SU-DHL-6 (cell line): ENCODE results near the gene ABCG4.
"Not testable (repeated sequence)": the region's sequence is repeated elsewhere in the genome, so short reads cannot be mapped to it uniquely, and the experiment has no call there.

ENCODE experiments used
- H2AFZ ChIP-seq: fragments of 200-600 bp; sonication (generic); 2 replicates; pipeline ENCODE4 v1.6.1; 2014; ENCODE audit warnings: low read depth, mild to moderate bottlenecking, moderate library complexity, mixed read lengths, antibody characterized with exemption, low read length; ENCODE audit not compliant: severe bottlenecking
- H3F3A ChIP-seq: fragments of 200-600 bp; shearing (Covaris generic); 2 replicates; pipeline ENCODE4 v1.6.0; 2016; ENCODE audit warnings: antibody characterized with exemption, mild to moderate bottlenecking; ENCODE audit not compliant: insufficient read depth
- H3K27ac ChIP-seq: fragments of 200-600 bp; sonication (generic); 2 replicates; pipeline ENCODE4 v1.5.1; 2016; ENCODE audit warnings: low read depth, mild to moderate bottlenecking, low read length, moderate library complexity, mixed read lengths
- H3K27me3 ChIP-seq: fragments of 200-600 bp; sonication (generic), shearing (Covaris generic); 2 replicates; pipeline ENCODE4 v1.6.0; 2014; ENCODE audit warnings: mild to moderate bottlenecking, low read length
- H3K36me3 ChIP-seq: fragments of 200-600 bp; sonication (generic); 2 replicates; pipeline ENCODE4 v1.6.1; 2014; ENCODE audit warnings: mild to moderate bottlenecking, low read length, mixed read lengths
- H3K4me2 ChIP-seq: fragments of 300-600, 200-600 bp; shearing (Covaris generic), sonication (generic); 2 replicates; pipeline ENCODE4 v1.6.0; 2014; ENCODE audit warnings: low read length, low read depth, mild to moderate bottlenecking; ENCODE audit not compliant: poor library complexity, severe bottlenecking
- H3K4me3 ChIP-seq: fragments of 200-600 bp; sonication (generic); 2 replicates; pipeline ENCODE4 v1.5.1; 2014; ENCODE audit warnings: antibody characterized with exemption, low read length, mild to moderate bottlenecking, mixed read lengths; ENCODE audit not compliant: insufficient read depth, poor library complexity, severe bottlenecking
- H3K79me2 ChIP-seq: fragments of 200-600 bp; sonication (generic); 2 replicates; pipeline ENCODE4 v1.6.1; 2014; ENCODE audit warnings: mild to moderate bottlenecking, low read length, moderate library complexity; ENCODE audit not compliant: insufficient read depth
- H3K9ac ChIP-seq: fragments of 200-600 bp; sonication (generic); 2 replicates; pipeline ENCODE4 v1.7.0; 2014; ENCODE audit warnings: mild to moderate bottlenecking, low read length
- H3K9me2 ChIP-seq: fragments of 200-600 bp; sonication (generic); replicated peaks from 2 replicates; pipeline ENCODE4 v1.6.1; 2014; ENCODE audit warnings: low read length; ENCODE audit not compliant: insufficient read depth
- H3K9me3 ChIP-seq: fragments of 200-600 bp; sonication (generic); 2 replicates; pipeline ENCODE4 v1.6.1; 2014; ENCODE audit warnings: low read length, mixed read lengths; ENCODE audit not compliant: insufficient read depth
- H4K20me1 ChIP-seq: fragments of 200-600 bp; sonication (generic); 2 replicates; pipeline ENCODE4 v1.6.1; 2014; ENCODE audit warnings: low read depth, mild to moderate bottlenecking, antibody characterized with exemption, low read length, moderate library complexity, mixed read lengths
- CTCF ChIP-seq: fragments of 200-600 bp; sonication (generic); IDR thresholded peaks from one replicate; pipeline ENCODE4 v1.5.1; 2017; ENCODE audit warnings: antibody characterized with exemption, mild to moderate bottlenecking, low read length, moderate library complexity; ENCODE audit not compliant: insufficient read depth, poor library complexity, severe bottlenecking
- EZH2phosphoT487 ChIP-seq: fragments of 200-600 bp; sonication (generic), shearing (Covaris generic); conservative IDR thresholded peaks from 2 replicates; pipeline ENCODE4 v1.6.1; 2018; ENCODE audit warnings: mild to moderate bottlenecking, antibody characterized with exemption, low read length, moderate library complexity, mixed read lengths

ABCG4 gene

GRCh38 chr11:119100994-119101758 lies 47.7 kb upstream of the ABCG4 start:
- H4K20me1 ChIP-seq: no peaks in the 10 kb centered on the region
- peaks cover 36% of the 10 kb centered on the region for H3F3A ChIP-seq
- peak overlapping the region; percentile 93 for H3K9ac ChIP-seq
- H3K27ac ChIP-seq: peak overlapping the region; percentile 77
- H3K27me3 ChIP-seq: no peaks in the 10 kb centered on the region
- no peak for TF ChIP-seq CTCF
- TF ChIP-seq EZH2phosphoT487: no peak
- peak overlapping the region; percentile 65 for H2AFZ ChIP-seq
- H3K9me3 ChIP-seq: no peaks in the 10 kb centered on the region
- peaks cover 16% of the 10 kb centered on the region for H3K79me2 ChIP-seq
- H3K4me3 ChIP-seq: peak overlapping the region; percentile 72
- peak overlapping the region; percentile 83 for H3K4me2 ChIP-seq
- H3K36me3 ChIP-seq: peaks cover 12% of the 10 kb centered on the region
- no peaks in the 10 kb centered on the region for H3K9me2 ChIP-seq

GRCh38 chr11:119101759-119102423 lies 47.0 kb upstream of the ABCG4 start, which contains the start of gene DPAGT1:
Gene DPAGT1 (minus strand): TSS chr11:119101853. CDS start chr11:119101655, 198 bp downstream.
- peak within 1 kb of the TSS; percentile 72 for H3K4me3 ChIP-seq
- H3K9me2 ChIP-seq: no peaks in the 10 kb centered on the region
- peak within 1 kb of the TSS; percentile 83 for H3K4me2 ChIP-seq
- peak within 1 kb of the TSS; percentile 77 for H3K27ac ChIP-seq
- H3K27me3 ChIP-seq: no peaks in the 10 kb centered on the region
- H3K9me3 ChIP-seq: no peaks in the 10 kb centered on the region
- peaks cover 7% of the 10 kb centered on the region for H3K36me3 ChIP-seq
- H3K79me2 ChIP-seq: peaks cover 16% of the 10 kb centered on the region
- peak within 1 kb of the TSS; percentile 65 for H2AFZ ChIP-seq
- TF ChIP-seq CTCF (no peak), EZH2phosphoT487 (no peak)
- H4K20me1 ChIP-seq: no peaks in the 10 kb centered on the region
- H3F3A ChIP-seq: peaks cover 29% of the 10 kb centered on the region
- peak within 1 kb of the TSS; percentile 93 for H3K9ac ChIP-seq

GRCh38 chr11:119103161-119103664 lies 45.6 kb upstream of the ABCG4 start:
- not testable (repeated sequence) for H2AFZ ChIP-seq, H4K20me1 ChIP-seq, H3K27me3 ChIP-seq, H3K9me3 ChIP-seq, H3K36me3 ChIP-seq, H3K9me2 ChIP-seq, H3K4me3 ChIP-seq, H3K27ac ChIP-seq
- peaks cover 26% of the 10 kb centered on the region for H3K79me2 ChIP-seq
- H3K4me2 ChIP-seq: peak overlapping the region; percentile 83
- peaks cover 20% of the 10 kb centered on the region for H3F3A ChIP-seq
- H3K9ac ChIP-seq: peak overlapping the region; percentile 93
